ENCODE data around the gene CRAMP1.
A peak's percentile ranks its signal among the peaks of the same experiment; 100 is the strongest.

The CRAMP1 gene

DNA sequence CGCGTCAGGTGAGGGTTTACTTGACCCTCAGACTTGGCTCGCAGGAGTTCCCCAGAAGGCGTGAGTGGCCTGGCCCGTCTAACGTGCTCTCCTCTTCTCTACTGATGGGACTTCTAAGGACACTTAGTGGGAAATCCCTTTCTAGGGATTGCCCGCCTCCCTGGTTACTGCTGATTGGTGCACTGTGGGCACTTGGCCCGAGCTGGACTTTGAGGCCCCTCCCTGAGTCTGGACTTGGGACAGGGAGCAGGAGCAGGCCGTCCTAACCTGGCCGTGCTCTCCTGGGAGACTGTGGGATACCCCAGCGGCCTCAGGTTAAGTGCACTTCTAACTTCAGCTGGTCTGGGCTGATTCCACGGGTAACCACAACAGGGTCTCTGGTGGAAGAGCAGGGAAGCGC is 15.0 kb upstream of the CRAMP1 start:
- no peak for DNase-seq

DNA sequence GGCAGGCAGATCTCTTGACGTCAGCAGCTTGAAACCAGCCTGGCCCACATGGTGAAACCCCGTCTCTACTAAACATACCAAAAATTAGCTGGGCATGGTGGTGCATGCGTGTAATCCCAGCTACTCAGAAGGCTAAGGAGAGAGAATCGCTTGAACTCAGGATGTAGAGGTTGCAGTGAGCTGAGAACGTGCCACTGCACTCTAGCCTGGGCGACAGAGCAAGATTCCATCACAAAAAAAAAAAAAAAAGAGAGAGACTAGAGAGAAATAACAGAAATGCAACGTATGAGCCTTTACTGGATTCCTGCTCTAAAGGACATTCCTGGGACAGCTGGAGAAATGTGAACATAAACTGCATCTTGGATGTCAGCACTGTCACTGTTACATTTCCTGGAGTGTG is 11.1 kb upstream of the CRAMP1 start:
- DNase-seq = no peak

DNA sequence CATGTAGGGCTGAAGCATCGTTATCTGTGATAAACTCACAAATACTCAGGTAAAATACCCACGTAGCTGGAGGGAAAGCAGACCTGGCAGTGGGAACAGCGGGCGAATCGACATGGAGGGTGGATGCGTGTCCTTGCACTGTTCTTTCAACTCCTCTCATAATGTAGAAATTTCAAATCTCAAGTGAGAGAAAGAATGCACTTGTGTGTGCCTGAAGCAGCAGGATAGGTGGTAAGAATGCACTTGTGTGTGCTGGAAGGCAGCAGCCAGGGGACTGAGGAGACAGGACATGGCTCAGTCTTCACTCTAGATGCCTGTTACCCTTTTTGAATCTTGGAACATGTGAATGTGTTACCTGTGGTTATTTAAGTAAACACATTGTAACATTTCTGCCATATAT is 10.7 kb upstream of the CRAMP1 start:
- no peak for DNase-seq

DNA sequence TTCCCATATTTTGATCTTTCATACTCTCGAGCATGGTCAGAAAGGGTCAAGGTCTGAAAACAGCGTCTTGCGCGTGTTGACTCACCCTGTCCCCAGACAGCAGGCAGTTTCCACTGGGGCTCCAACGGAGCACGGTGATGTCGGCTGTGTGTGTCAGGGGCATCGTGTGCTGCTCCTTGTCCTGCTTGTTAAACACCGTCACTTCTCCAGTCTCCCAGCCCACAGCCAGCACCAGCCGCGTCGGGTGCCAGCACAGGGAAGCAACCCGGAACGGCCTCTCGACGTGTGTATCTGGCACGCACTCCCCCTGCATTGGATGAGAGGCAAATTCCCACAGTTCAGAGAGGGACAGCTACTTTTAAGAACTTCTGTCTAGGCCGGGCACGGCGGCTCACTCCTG is 9.9 kb upstream of the CRAMP1 start:
- DNase-seq = no peak

DNA sequence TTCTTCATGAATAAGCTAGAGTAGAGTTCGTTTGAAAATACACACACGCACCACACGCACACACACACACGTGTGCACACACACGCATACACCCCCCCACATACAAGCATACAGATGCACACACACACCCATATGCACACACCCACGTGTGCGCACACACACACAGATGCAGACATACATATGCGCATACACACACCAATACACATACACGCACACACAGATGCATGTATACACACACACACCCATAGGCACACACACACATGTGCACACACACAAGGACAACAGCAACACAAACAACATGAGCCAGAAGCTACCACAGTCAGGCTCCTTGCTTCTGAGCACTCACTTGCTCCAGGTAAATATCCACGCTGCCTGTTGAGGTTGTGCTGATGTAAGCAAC is 5.4 kb upstream of the CRAMP1 start:
- DNase-seq = no peak

DNA sequence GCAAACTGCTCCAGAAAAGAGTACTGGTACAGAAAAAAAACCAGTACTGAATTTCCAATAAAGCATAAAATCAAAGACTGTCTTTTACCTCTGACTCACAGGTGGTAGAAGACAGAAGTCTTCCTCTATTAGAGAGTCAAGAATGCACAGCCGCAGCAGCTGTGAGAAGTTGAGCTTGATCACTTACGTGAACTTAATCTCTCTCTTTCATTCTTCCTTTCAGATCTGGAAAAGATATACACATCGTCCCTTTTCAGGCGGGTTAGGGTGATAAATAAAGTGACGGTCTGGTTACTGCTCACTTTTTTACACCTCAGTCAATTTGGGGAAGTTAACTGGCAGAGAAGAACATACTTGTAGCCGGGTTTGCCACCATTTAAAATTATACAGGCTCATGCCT is 4.2 kb upstream of the CRAMP1 start:
- no peak for DNase-seq

DNA sequence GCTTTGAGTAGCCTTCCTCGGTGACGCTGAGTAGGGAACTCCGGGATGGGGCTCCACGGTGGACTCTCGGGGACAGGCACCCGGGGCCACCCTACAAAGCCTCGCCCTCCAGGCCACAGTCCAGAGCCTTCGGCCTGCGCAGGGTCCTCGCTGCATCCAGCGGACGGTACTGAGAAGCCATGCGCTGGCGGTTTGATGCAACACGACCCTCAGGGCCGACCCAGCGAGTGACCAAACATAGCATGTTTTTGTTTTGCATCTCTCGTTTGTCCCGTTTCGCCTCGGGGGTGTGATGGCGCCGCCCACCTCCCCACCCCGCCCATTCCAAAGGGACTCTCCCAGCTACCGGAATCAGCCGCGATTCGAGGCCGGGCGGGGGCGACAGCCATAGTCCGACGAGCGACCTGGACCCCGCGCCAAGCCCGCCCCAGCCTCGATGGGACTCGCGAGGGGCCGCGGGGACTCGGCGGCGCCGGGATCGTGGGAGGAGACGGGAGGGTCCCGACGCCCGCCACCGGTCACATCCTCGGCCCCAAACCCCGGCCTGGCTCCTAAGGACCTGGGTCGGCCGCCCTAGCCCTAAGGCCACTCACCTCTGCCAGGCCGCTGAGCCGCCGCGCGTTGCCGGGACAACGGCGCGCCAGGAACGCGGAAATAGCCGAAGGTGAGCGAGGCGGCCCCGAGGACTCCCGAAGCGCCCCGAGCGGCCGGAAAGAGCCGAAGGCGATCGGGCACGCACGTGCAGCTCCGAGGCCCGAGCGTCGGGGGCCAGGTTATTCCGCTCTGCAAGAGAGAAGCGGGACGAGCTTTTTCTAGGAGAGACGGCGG is 1.9 kb upstream of the CRAMP1 start:
- peak; percentile 82 for DNase-seq

DNA sequence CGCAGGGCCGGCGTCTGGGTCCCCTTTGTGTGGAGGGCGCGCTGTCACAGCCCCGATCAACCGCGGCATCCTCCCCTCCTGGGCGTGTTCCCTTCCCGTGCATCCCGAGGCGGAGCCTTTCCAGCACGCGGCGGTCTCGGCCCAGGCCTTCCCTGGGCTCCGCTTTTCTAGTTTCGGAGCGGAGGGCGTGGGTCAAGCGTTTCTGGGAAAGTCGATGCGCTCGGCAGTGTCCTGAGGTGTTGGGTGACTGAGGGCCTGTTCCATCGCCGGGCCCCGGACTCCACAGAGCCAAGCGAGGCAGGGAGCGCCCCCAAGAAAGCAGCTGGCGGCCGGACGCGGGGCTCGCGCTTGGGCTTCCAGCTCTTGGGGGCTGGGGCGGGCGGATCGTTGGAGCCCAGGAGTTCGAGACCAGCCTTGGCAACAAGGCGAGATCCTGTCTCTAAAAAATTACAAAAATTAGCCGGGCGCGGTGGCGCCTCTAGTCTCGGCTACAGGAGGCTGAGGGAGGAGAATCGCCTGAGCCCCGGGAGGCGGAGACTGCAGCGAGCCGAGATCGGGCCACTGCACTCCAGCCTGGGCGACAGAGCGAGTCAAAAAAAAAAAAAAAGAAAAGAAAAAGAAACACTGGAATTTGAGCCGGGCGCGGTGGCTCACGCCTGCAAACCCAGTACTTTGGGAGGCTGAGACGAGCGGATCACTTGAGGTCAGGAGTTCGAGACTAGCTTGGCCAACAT is 1.1 kb upstream of the CRAMP1 start:
- no peak for DNase-seq

DNA sequence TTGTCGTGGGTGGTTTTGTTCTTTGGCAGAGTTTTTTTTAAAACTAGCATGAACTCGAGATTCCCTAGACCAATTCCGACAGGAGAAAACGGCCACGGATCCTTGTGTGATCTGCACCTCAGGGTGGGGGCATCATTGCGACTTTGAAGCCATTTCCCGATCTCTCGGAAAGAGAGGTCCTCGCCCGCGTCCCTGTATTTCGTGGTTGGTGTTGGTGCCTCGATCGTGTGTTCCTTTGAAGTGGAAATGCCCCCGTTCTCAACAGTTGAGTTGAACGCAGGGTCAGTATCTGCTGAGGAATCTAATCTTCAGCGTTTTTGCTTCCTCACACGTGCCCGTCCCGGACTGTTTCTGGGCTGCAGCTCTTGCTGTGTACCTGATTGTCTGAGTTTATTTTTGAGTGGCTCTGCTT is 1.1 kb downstream of the CRAMP1 start:
- DNase-seq = peak; percentile 24

DNA sequence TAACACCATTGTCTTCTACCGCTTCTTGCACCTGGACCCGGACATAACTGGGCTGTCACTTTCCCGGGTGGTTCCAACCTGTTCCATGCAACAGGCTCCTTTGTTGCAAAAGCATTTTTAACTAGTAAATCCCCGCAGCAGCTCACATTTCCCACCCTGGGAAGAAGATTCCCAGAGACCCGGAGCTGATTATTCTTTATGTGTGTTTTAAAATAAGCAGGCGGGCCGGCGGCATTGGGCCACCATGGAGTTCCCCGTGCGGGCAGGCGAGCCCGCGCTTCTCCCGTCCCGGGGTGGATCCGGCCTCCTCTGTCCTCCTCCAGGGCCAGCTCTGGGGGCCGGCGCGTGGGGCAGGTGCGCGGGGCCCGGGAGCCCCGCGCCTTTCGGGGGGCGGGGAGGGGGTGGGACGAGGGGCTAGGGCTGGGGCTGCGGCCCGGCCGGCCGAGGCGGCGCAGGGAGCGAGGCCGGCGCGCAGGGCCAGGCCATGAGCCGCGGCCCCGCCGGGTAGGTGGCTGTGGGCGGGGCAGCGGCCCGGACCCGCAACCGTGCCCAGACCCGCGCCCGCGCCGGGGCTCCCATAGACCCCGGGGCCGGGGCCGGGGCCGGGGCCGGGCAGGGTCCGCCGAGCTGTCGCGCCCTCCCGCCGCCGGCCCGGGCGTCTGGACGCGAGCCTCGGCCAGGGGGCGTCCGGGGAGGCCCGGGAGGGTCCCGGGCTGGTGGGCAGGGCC is 1.7 kb downstream of the CRAMP1 start:
- DNase-seq = no peak

DNA sequence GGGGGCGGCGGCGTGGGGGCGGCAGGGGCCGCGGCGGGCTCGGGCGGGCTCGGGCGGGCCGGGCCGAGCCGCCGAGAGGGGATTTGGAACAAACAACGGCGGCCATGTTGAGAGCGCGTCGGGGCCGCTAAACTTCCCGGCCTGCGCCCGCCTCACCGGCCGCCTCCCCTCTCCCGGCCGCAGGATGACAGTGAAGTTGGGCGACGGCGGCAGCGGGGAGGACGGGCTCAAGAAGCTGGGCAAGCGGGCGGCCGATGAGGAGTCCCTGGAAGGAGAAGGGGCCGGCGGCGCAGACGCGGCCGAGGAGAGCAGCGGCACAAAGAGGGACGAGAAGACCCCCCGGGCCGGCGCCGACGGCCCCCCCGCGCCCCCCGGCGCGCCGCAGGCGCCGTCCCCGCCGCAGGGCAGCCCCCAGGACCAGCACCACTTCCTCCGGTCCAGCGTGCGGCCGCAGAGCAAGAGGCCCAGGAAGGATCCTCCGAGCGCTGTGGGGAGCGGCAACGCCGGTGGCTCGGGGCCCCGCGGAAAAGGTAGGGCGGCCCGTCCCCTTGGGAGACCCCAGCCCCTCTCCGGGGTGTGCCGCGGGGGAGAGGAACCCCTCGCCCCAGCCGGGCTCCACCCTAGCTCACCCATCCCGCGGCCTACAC is 2.4 kb downstream of the CRAMP1 start:
- DNase-seq = no peak

DNA sequence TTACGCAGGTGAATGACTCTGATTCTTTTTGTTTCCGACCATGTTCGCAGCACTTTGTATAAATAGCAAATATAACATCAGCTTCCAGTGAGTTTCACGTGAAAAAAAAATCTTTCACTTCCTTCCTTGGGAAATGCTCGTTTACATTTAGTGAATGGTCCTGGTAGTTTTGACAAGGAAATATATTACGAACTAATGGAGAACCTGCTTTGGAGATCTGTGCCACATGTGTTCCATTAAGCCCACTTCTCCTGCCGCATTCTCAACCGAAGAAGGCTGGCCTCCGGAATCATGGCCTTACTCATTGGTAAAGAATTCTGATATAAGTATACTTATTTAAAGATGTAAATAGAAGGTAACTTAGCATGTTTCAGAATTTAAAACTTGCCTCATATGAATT is 3.6 kb downstream of the CRAMP1 start:
- DNase-seq = no peak

DNA sequence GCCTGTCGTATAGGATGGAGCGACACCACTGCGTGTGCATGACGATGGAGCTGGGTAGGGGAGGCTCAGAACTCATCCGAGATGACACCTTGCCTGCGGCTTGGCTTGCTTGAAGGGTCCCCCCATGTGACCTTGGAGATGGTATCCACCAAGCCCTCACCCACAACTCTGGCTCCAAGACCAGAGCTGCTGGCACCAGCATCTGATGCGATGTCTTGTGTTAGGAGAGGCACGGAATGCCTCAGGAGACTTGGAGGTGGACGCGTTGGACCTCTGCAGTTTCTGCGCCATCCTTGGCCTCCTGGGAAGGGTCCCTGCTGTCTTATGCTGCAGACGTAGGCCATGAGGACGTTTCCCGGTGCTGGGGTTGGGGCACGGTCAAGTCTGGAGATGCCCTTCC is 7.8 kb downstream of the CRAMP1 start:
- DNase-seq = no peak

DNA sequence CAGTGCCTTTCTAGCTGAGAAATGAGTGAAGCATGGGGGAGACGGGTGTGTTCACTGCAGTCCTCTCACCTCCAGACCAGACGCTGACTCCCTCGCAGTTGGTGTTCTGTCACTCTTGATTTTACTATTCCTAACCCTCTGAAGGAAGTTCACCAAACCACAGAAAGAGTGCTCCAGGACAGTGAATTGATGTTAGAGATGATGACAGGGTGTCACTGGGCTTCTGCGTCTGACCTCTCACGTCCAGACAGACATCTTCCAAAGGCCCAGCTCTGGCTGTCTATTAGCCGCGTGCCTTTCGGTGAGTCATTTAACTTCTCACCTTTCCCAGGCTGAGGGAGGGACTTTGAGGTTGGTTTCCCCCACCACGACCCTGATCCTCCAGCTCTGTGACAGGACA is 8.2 kb downstream of the CRAMP1 start:
- DNase-seq = peak; percentile 45

DNA sequence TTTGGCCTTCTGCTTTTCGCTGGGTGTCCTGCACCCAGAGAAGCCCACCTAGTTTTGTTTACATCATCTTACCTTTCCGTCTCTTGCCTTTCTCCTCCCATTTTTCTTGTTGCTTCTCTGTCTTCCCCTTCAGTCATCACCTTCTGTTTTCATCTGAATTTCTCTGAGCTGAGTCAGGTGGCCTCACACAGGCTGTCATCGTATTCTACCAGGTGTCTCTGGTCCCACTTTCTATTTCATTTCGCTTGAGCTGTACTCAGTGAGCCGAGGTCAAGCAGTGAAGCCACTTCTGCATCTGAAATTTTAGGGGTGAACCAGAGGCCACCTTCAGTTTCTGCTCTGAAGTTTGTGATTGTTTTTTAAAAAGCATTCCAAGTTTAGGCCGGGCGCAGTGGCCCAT is 9.7 kb downstream of the CRAMP1 start:
- no peak for DNase-seq

DNA sequence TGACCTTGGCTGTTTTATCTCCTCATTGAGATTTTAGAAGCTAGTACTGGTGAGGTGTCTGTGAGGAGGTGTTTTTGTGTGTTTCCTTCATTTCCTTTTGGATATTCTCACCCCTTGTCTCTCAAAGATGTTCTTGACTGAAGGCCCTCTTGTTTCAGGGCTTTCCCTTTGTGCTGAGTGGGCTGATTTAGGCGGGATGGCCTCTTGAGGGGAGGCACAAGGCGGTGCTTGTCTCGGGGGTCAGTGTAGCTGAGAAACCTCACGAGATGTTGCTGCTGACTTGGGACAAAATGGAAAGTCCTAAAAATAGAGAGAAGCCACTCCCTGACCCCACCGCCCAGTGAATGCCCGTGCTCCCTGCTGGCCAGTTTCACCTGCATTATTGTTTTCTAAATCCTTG is 14.2 kb downstream of the CRAMP1 start:
- no peak for DNase-seq

DNA sequence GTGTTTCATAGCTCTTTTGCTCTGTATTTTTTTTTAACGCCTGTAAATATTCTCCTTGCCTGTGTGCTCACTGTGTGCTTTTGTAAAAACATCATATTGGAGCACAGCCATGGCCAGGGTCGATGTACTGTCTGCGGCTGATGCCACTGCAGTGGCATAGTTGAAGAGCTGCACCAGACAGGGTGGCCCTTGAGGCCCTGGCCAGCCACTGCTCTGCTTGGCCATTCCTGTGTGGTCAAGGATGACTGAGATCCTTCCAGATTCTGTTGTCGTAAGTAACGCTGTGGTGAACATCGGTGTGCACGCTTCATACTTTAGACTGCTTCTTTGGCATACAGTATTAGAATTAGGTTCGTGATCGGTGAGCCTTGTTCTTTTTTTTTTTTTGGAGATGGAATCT is 14.6 kb downstream of the CRAMP1 start:
- no peak for DNase-seq

DNA sequence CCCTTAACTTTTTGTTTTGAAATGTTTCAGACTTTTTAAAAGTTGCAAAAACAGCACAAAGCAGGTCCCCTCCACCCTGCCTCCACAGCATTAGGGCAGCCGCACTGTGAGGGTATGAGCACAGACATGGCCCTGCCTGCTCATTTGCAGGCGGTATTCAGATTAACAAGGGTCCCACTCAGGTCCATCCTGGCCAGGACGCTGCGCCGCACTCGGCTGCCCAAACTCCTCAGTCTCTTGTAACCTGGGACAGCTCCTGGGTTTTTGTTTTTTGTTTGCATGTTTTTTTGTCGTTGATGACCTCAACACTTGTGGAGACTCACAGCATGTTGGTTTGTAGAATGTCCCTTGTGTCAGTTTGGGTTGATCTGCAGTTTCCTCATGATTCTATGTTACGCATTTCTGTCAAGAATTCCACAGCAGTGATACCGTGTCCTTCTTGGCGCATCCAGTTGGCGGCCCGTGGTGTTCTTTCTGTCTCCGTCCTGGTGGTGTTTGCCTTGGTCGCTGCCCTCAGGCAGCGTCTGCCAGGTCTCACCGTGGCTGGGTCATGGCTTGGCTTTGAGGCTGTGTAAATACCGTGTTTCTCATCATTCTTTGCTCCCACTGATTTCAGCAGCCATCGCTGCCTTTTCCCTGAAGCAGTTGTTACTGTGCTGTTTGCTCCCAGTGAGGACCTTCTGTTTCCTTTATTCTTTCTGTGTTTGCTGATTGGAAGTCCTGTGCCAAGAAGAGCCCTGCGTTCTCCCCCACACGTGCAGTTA is 18.5 kb downstream of the CRAMP1 start:
- DNase-seq = no peak

DNA sequence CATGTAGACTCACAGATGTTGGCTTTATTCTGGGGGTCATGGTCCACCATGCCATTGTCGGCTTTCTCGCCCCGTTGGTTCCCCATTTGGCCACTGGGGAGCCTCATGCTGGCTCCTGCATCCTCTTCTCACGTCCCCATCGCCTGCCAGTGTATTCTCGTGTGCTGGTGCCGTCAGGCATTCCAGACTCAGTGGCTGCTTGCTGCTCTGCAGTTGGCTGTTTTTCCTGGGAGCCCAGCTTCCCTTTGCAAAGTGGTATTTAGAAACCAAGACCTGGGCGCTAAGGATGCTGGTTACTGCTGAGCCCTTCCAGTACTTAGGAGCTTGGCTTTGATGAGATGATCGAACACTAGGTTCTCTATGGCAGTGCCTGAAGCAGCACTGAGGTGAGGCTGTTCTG is 19.1 kb downstream of the CRAMP1 start:
- no peak for DNase-seq

DNA sequence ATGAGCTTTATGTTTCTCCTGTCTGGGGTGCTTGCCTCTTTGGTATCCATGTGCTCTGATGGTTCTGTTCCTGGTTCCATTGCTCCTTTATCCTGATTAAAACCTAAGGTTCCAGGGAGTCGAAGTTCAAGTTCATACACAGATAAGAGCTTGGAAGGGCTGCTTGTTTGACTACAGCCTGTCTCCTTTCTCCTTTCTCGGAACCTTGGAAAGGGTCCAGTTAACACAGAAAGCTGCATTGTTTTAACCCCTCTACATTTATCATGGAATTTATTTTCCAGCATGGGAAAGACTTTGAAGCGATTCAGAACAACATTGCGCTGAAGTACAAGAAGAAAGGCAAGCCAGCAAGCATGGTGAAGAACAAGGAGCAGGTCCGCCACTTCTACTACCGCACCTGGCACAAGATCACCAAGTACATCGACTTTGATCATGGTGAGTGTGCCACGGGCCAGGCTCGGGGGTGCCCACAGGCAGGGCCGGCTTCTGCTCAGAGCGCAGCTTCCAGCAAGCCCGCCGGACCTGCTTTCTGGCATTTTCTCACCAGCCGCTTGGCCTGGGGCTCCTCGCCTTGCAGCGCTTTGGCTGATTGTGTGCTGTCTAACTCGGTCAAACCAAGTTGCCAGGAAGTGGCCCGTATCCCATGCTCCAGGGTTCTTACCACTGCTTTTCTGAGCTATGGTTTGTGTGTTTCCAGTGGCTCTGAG is 19.9 kb downstream of the CRAMP1 start:
- DNase-seq = no peak

DNA sequence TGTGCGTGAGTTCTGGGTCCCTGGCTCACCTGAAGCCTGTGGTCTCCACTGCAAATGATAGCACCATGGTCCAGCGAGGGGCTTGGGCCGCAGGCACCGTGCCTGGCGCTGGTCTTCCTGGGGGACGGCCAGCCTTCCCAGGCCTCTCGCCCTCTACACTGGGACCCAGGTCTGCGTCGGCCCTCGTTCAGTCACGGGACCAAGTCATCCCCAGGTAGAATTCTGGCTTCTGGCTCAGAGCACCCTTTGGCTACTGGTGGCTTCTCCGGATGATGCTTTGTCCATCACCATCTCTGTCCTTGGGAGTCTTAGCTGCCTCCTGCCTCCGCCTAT is 20.4 kb downstream of the CRAMP1 start:
- DNase-seq = no peak

DNA sequence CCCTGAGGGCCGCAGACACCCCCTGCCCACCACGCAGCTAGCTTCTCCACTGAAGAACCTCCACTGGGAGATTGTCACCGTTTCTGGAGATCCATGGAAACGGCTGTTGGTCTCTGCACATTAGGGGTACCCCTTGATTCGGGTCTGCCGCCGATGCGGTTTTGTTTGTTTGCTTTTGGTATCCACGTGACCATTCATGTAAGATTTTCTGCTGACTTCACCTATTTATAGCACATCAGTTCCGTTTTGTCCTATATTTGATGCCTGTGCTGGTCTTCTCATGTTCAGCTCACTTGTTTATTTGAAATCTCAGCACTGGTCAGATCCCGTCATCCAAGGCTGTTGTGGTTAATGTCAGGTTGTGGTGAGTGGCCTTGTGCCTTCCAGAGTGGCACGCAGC is 21.1 kb downstream of the CRAMP1 start:
- no peak for DNase-seq

All from MV-4-11 (cell line).